OCI-LY3 (cell line): ENCODE results near the gene ZNF684.

Experiments used
- CTCF ChIP-seq: fragments of 200-600, 300-600 bp; sonication (generic); IDR thresholded peaks from 2 replicates; pipeline ENCODE4 v1.5.1; 2014; ENCODE audit warnings: antibody characterized with exemption, low read length, low read depth
- EZH2phosphoT487 ChIP-seq: fragments of 200-600 bp; shearing (Covaris generic); IDR thresholded peaks from 2 replicates; pipeline ENCODE4 v1.6.1; 2018; ENCODE audit warnings: antibody characterized with exemption, mixed run types, low read depth

GRCh38 chr1:40563266-40563665 lies 31.8 kb downstream of the ZNF684 start:
- no peak for TF ChIP-seq CTCF
- TF ChIP-seq EZH2phosphoT487 = no peak
